ENCODE results near the gene GSTM1.

Gene GSTM1

DNA sequence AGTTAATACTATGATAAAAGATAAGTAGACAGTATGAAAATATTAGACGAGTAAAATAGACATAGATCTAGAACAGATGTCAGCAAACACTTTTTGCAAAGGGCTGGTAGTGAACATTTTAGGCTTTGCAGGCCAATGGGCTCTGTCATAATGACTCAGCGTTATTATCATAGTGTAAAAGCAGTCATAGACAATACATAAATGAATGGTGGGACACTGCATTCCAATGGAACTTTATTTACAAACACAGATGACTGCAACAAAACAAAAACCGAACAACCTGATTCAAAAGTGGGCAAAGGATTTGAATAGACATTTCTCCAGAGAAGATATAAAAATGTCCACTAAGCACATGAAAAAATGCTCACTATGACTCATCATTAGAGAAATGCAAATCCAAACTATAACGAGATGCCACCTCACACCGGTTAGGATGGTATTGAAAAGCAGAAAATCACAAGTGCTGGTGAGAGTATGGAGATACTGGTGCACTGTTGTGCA, 31.8 kb downstream of the GSTM1 start:
- H3K4me3 ChIP-seq (ENCODE audit: low read length), result no peak overlapping the region
- DNase-seq (ENCODE audit: low read depth, low spot score), result no peak

DNA sequence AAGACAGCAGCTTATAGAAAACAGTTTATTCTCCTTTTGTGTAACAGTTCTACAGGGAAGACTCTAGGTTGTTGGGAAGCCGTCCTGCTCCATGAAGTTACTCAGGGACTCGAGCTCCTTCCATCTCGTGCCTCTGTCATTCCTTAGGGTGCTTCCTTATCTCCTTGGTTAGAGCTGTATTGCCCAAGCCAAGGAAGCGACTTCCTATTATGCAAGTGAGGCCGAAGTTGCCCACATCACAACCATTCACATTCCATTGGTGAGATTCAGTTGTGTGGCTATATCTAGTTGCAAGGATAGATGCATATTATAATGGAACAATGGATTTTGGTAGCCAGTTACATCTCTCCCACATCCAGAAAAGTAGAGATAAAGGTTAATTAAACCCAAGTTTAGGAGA, 33.4 kb downstream of the GSTM1 start:
- no peak for DNase-seq (ENCODE audit: low read depth, low spot score)
- no peak overlapping the region for H3K4me3 ChIP-seq (ENCODE audit: low read length)

DNA sequence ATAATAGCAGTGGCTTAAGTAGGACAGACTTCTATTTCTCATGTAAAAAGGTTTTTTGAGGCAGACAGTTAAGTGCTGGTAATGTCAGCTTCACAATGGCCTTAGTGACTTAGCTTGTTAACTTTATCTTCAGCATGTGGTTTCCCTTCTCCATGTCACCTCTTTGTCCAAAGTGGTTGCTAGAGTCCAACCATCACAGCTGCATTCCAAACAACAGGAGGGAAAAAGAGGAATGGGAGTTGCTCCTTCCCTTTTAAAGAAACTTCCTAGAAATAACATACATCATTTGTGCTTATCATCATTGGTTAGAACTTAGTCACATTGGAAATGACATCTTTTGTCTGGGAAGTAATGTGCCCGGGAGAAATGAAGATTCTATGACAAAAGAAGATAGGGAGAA, 34.4 kb downstream of the GSTM1 start:
- no peak for DNase-seq (ENCODE audit: low read depth, low spot score)
- H3K4me3 ChIP-seq (ENCODE audit: low read length), result no peak overlapping the region

DNA sequence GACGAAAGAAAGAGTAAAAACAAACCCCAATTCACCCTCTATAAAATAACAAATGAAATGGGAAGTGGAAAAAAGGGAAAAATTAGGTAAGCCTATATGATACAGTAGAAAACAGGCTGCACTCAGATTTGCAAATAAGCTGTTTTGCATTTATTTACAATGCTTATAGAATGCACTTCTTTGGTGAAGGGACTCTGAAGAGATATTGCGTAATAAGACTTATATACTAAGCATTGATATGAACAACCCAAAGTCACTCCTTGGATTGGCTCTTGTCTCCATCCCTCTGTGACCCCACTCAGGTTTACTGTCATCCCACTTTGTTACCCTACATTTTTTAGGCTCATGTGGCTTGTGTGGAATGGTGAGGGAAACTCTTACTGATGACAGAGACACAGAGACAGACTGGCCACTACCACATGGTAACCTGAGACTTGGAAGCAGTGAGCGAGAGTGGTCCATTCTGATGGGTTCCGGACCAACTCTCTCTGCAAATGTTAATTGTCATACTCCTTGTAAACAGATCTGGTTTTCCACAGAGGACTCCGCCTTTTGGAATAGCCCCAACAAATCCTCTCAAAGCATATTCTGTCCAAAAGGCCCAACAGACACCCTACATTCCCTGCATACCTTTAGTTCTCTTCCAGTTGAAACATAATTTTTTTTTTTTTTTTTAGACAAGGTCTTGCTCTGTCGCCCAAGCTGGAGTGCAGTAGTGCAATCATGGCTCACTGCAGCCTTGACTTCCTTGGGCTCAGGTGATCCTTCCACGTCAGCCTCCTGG, 35.5 kb downstream of the GSTM1 start:
- no peak for DNase-seq (ENCODE audit: low read depth, low spot score)
- no peak overlapping the region for H3K4me3 ChIP-seq (ENCODE audit: low read length)

GRCh38 chr1:109724933-109725332, 37.3 kb downstream of the GSTM1 start:
- DNase-seq (ENCODE audit: low read depth, low spot score), result no peak
- no peak overlapping the region for H3K4me3 ChIP-seq (ENCODE audit: low read length)

DNA sequence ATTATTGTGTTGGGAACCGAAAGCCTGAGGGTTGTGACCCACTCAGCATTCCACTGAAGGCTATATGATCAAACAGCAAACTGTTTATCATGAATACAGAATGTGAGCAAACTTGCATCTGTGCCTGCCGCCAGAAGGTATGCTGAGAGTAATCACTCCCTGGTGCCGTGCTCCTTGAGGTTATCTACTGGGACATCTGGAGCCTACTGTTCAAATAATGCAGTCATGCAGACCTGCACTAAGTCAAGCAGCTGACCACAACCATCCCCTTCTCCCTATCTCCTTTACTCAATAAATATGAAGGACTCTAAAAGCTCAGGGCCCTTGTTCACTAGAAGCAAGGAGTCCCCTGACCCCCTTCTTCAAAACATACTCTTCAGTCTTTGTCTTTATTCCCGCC, 37.9 kb downstream of the GSTM1 start:
- no peak for DNase-seq (ENCODE audit: low read depth, low spot score)
- H3K4me3 ChIP-seq (ENCODE audit: low read length), result no peak overlapping the region

DNA sequence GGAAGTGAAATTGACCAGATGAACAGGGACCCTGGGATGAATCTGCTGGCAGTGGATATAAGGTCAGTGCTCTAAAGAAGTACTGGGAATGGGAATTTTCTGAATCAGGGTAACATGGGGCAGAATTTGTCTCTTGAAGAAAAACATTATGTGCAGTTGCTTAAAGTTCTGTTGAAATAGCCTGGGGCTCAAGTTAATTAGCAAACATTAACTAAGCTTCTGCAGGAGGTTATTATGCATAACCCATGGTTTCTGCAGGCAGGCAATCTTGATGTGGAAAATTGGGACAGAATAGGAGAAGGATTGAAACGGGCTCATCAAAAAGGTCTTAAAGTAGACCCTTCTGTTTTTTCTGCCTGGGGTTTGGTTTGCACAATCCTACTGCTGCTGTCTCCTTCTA, 38.4 kb downstream of the GSTM1 start:
- DNase-seq (ENCODE audit: low read depth, low spot score), result no peak
- H3K4me3 ChIP-seq (ENCODE audit: low read length), result no peak overlapping the region

- no peak for DNase-seq (ENCODE audit: low read depth, low spot score)
- no peak overlapping the region for H3K4me3 ChIP-seq (ENCODE audit: low read length)
Measured at GRCh38 chr1:109726728-109727373, 39.2 kb downstream of the GSTM1 start.

DNA sequence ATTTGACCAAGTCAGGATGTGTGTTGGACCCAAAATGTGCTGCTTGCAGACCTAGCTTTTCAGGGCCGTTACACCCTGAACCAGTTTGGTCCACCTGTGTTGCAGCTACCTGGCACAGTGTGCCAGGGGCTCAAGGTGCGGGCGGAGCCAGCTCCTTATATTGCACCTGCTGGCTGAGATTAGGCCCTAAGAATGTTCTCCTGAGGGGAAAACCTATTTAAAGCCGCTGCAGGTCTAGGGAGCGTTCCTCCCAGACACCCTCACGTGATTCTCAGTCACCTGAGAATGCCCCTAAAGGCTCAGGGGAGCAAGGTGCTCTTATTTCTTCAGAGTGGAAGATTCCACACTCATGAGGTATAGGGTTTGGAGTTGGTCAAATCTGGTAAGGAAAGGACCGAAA, 41.3 kb downstream of the GSTM1 start:
- no peak overlapping the region for H3K4me3 ChIP-seq (ENCODE audit: low read length)
- no peak for DNase-seq (ENCODE audit: low read depth, low spot score)

GRCh38 chr1:109730666-109731065, 43.0 kb downstream of the GSTM1 start:
- no peak for DNase-seq (ENCODE audit: low read depth, low spot score)
- H3K4me3 ChIP-seq (ENCODE audit: low read length), result no peak overlapping the region

- DNase-seq (ENCODE audit: low read depth, low spot score), result no peak
Measured at GRCh38 chr1:109732390-109732881, 44.8 kb downstream of the GSTM1 start.

GRCh38 chr1:109733236-109733870, 45.7 kb downstream of the GSTM1 start:
- no peak for DNase-seq (ENCODE audit: low read depth, low spot score)

More at GRCh38 chr1:109732390-109732881, 44.8 kb downstream of the GSTM1 start:
- no peak overlapping the region for H3K4me3 ChIP-seq (ENCODE audit: low read length)

DNA sequence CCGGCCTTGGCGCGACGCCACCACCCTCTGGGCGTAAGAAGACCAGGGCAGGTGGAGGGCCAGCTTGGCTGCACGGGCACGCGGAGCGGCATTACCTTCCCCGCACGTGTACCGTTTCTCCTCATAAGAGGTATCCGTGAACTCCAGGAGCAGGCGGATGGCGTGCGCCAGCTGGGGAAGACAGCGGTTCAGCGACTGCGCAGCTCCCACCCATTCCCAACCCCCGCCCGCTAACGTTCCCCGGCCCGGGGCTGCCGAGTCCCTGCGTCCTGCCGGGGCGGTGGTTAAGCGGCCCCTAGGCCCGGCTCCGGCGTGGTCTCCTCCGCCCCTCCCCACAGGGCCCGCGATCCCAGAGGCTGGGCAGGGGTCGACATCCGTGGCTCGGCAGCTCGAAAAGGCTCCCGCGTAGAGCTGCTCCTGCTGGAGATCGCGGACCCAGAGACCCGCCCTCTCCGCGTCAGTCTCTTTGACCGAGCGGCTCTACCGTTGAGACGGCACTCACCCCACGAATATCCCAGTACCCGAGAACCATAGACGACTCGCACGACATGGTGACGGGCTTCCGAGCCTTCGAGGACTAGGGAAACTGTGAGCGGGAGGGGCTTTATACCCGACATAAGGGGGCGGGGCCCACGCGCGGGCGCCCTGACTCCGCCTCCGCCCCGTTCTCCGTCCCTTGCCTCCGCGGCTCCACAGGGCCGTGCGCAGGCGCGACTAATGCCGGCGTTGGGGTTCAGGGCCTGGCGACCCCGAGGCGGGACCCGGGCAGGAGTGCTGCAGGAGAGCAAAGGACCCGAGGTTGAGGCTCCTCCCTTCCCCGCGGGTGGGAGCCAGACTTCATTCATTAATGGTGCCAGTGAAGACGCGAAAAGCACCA, 52.4 kb downstream of the GSTM1 start:
- peak; percentile 49 for DNase-seq (ENCODE audit: low read depth, low spot score)

More at GRCh38 chr1:109733236-109733870, 45.7 kb downstream of the GSTM1 start:
- no peak overlapping the region for H3K4me3 ChIP-seq (ENCODE audit: low read length)

DNA sequence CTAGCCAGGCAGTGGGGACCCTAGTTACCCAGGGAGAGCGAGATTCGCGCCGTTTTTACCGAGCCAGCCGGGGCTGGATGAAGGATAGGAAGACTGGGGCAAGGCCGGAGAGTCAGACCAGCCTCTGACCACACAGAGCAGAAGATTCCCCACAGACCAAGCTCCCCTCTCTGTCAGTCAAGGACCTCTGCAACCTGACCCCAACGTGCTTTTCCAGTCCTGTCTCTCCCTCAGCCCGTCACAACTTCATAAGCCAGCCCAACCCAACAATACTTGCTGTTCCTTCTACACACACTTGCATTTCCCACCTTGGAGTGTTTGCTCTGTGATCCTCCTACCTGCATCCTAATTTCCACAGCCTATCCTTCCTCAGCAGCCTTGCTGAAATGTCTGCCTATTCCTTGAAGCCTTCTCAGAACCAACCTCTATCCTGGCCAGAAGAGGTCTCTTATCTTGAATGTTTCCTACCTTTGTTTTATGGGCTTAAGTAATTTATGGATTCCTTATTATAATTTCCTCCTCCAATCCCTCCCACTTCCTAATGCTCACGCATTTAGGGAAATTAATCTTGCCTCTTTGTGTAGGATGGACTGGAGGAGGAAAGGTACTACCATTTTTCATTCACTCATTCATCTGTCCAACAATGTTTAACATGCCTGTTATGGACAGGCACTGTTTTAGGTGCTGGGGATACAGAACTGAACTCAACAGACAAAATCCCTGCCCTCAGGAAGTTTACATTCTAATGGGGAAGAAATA, 53.2 kb downstream of the GSTM1 start, which contains the start of gene GSTM3:
TSS of gene GSTM3 (minus strand) at position 424 of the 759 bp plus-strand sequence. CDS start 751 bp downstream, outside the sequence.
- no peak for DNase-seq (ENCODE audit: low read depth, low spot score)
- peak within 1 kb of the TSS; percentile 60 for H3K4me3 ChIP-seq (ENCODE audit: low read length)

More for the DNA sequence above, 52.4 kb downstream of the GSTM1 start:
- H3K4me3 ChIP-seq (ENCODE audit: low read length), result peak overlapping the region; percentile 60
